Germinal center (tissue), 1 donor: ENCODE measurements around the gene PNPLA7.
"Not testable (repeated sequence)": the region's sequence is repeated elsewhere in the genome, so short reads cannot be mapped to it uniquely, and the experiment has no call there.

ENCODE experiments used
- DNase-seq: peaks from one replicate; pipeline ENCODE4 v3.0.0; 2012; ENCODE audit warnings: mixed read lengths, low spot score

PNPLA7 gene

DNA sequence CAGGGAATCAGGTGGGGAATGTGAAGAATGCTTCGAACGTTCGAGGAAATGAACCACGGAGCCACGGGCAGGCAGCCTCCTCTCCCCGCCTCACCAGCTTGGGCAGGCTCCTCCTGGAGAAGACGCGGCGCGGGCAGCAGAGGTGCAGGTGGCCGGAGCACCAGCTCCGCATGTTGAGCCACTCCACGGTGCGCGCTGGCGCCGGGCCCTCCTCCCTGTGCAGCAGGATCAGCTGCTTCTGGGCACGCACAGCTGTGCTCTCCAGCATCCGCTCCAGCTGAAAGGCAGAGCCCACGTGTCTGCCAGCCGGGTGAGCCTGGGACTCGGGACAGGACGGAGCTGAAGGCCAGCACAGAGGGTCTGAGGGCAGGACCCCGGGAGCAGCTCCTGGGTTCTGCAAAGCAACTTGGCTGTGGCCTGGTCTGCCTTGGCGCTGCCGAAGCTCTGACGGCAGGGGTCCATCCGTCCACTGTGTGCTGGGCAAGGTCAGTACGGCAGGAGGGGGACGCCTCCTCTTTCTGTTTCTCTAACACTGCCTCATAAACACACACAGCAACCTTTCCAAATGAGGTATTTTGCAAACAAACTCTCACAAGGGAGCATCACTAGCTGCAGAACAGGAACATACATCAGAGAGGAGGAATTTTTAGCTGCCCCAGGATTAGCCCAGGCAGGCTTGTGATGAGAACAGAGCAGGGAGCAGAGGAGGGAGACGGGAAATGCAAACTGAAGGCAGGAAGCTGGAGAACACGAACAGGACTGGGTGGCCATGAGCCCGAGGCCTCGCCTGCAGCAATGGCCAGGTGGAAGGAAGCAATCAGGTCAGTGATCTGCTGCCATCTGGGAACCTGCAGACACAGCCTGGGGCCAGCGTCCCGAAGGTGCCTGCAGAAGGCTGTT, 71.0 kb downstream of the PNPLA7 start:
- DNase-seq: no peak

DNA sequence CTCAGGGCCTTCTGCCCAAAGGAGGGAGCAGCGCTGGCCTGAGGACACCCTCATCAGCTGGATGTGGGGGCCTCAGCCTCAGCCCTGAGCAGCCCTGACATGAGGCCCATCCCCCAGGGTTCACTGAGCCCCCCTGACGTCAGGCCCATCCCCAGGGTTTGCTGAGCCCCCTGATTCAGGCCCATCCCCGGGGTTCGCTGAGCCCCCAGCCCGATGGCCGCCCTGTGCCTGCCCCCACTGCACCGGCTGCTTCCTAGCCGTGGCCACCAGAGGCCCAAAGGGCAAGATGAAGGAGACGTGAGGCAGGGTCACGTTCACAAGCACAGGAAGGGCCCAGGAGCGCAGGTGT, 71.6 kb downstream of the PNPLA7 start:
- DNase-seq: no peak

DNA sequence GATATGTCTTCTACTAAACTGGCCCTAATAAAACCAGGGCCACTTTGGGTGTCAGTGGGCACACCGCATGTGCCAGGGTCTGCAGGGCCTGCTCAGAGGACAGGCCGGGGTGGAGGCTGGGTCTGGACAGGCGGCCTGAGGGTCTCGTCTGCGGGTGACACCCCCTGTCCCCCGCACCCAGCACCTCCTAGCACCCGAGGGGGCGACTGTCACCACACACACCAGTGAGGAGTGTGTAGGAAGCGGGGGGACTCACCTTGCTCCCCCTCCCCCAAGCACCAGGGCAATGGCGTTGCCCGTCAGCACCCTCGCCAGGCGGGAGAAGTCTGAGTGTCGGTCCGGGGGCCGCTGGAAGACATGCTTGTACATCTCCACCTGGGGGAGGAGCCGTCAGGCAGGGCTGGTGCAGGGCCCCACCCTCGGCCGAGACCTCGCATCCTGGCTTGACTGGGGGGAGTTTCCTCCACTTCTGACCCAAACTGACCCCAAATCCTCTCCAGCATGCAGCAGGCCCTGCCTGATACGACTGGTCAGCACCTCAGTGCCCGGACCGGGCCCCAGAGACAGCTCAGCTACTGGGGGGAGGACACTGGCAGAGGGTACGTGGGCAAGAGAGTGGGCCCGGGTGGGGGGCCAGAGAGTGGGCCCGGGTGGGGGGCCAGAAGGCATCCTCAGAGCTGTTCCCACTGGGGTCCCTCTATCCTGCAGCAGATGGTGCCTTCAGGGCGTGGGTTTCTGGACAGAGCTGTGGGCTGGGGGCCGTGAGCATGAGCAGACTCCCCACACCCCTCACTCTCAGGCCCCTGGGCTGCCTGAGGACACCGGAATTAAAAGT, 72.2 kb downstream of the PNPLA7 start:
- no peak for DNase-seq

DNA sequence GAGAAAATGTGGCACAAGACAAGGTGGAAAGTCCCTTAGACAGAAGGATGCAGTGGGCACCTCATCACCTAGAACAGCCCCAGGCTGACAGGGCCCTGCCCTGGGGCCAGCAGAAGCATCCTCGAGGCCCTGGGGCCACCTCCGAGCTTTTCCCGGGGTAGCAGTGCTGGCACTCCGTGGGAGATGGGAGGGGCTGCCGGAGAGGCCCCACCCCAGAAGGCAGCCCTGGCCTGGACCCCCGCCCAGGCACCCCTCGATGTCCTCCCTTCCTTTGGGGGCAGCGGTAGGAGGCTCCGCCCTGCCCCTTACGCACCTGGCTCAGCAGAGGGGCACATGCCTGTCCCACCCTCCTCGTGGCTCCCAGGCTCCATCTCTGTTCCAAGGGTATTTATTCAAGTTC, 73.3 kb downstream of the PNPLA7 start:
- DNase-seq: no peak

DNA sequence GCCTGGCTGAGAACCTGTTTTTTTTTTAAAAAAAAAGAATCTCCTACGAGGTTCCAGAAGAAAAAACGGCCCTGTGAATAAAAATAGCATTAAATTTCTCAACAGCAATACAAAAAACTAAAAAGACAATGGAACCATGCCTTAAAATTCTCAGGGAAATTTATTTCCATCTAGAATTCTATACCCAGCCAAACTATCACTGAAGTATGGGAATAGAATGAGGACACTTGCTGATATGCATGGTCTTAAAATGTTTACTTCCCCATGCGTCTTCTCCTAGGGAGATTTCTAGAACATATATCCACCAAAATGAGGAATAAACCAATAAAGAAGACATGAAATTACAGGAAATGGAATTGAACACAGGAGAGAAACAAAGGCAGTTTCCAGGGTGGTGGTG, 74.5 kb downstream of the PNPLA7 start:
- no peak for DNase-seq

DNA sequence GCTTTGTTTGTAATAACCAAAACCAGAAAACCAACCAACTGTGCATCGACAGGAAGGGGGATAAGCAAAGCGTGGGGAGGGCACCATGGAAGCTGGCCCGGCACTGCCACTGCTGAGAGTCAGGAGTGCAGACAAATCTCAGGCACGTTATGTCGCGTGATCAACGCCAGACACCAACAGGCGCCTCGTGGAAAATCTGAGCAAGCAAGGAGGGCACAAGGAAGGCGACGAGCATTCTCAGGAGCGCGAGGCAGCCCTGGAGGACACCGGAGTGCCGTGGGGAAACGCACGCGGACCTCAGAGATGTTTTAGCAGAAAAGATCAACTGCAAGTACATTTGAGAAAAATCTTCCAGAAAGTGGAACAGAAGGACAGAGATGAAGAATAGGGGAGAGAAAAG, 75.9 kb downstream of the PNPLA7 start:
- no peak for DNase-seq

DNA sequence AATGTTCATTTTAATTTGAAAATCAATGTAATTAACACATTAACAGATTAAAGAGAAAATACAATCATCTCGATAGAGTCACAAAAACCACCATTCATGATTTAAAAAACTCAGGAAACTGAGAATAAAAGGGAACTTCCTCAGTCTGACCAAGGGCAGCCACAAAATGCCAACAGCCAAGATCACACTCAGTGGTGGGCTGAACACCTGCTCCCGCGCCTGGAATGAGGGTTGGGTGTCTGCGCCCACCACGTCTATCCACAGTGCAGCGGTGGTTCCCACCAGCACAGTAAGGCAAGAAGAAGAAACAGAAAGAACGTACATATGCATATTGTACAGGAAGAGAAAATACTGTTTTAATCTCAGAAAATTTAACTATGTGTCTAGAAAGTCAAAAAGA, 79.4 kb downstream of the PNPLA7 start:
- no peak for DNase-seq

DNA sequence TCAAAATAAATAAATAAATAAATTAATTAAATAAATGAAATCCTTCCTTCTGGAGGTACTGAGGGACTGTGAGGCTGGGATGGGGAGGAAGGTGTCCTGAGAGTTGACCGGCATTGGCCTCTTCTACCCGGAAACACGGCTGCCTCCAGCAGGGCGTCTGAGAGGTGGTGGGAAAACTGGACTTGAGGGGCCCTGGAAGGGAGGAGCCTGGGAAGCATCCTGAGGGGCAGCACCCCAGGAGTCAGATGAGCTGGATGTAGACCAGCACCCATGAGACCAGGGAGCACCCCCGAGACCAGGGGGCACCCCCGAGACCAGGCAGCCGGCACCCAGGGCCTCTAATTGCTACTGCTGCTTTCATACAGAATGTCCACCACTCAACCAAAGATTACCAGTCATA, 82.3 kb downstream of the PNPLA7 start:
- DNase-seq: no peak

DNA sequence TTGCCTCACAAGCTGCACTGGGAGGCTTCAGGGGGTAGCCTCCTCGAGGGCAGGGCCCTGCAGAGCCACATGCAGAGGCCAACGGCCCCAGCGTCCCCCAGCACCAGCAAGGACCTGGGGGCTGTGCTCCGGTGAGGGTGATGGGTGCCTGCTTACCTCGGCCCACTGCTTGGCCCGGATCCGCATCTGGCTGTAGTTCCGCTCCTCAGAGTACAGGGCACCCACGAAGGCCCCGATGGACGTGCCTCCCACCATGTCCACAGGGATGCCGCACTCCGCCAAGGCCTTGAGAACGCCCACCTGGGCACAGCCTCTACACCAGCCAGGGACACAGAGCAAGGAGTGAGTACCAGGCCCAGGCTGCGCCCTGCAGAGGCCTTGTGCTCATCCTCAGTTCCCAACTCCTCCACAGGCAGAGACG, 83.0 kb downstream of the PNPLA7 start:
- DNase-seq: no peak

DNA sequence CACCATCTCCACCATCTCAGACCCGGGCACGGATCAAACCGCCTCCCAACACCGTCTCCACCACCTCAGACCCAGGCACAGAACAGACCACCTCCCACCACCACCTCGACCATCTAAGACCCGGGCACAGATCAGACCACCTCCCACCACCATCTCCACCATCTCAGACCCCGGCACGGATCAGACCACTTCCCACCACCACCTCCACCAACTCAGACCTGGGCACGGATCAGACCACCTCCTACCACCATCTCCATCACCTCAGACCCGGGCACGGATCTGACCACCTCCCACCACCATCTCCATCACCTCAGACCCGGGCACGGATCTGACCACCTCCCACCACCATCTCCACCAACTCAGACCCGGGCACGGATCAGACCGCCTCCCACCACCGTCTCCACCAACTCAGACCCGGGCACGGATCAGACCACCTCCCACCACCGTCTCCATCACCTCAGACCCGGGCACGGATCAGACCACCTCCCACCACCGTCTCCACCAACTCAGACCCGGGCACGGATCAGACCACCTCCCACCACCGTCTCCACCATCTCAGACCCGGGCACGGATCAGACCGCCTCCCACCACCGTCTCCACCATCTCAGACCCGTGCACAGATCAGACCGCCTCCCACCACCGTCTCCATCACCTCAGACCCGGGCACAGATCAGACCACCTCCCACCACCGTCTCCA, 83.7 kb downstream of the PNPLA7 start:
- DNase-seq: not testable (repeated sequence)

DNA sequence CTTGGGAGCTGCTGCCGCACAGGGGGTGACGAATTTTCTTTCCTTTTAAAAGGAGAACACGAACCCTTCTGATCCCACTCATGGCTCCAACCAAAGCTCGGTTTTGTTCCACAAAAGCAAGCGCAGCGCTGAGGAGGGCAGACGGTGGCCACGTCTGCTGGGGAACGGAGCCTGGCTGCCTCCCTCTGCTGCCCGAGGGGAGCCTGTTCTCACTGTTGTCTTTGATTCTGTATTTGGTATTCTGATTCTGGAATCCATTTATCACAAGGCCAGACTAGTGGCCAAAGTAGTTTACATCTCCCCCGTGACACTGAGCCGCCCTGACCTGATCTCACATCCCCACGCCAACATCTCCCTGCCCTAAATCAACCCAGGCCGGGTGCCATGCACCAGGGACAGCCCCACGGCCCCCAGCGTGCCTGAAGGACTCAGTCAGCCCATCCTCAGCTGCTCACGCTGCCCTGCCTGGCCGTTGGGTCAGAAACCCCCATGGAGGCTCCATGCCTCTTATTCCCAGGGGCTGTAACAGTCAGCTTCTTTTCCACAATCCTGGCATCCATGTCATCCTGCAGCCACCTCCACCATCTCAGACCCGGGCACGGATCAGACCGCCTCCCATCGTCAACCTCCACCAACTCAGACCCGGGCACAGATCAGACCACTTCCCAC, 84.3 kb downstream of the PNPLA7 start:
- no peak for DNase-seq

DNA sequence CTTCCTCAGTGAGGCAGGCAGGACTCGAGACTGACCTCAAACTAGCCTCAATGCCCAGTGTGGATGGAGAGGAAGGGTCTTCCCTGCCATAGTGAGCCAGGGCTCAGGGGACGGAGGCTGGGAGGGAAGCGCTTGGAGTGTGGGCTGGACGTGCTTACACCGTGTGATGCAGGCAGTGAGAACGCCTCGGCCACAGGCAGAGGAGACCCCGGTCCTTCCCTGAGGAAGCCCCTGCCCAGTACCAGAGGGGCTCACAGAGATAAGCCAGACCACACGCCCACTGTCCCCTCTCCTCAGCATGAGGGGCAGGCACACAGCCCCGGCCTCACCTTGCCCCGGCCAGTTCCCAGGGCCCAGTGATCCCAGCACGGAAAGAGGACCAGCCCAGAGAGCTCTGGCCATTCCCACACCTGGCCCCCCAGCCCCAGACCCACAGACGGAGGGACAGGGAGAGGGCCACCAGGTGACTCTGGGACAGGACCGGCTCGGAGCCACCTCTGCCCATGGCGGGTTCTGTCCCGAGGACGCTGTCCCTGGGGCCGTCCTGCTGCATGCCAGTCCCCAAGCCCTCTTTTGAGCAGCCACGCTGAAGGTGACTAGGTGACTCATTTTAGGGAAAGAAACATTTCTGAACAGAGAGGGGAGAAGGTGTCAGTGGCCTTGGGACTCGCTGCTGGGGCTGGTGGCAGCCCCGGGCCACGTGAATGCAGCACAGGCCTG, 85.0 kb downstream of the PNPLA7 start:
- DNase-seq: no peak

DNA sequence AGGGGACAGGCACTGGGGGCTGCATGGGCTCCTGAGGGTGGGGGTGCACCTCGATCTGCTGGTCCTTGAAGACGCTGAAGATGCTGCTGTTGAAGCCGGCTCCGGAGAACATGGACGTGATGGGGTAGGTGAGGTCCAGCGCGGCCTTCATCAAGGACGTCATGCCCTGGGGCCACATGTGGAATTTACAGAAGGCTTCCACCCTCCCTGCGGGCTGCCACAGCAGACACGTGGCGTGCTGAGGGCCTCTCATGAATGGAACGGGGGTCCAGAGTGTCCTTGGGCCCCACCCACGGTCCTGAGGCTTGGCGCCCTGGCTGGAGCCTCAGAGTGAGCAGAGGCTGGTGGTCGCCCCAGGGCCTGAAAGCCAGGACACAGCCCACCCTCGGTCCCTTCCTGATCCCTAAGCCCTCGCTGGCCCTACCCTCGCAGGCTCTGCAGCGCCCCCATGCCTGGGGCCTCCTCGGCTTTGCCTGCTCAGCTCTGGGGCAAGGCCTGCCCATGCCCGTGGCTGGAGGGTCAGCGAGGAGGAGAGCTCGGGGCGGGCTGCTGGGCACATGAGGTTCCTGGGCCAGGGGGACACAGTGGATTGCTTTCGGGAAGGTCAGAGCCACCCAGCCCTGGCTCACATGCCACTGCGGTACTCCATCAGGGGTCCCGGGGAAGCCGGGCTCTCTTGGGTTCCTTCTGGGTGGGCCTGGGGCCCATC, 85.8 kb downstream of the PNPLA7 start:
- DNase-seq: no peak

DNA sequence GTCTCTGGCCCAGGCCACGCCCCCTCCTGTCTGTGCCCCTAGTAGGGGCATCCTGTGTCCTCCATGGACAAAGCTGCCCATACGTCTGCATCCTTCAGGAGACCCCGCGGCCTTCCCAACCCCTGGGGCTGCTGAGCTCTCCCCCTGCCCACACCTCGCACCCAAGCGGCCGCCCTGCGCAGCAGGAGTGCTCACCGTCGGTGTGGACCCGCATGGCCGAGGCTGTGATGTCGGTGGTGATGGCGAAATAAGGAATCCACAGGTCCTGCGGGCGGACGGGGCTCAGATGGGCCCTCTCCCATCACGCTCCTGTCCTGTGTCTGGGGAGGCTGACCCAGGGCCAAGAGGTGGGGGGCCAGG, 86.3 kb downstream of the PNPLA7 start:
- no peak for DNase-seq

DNA sequence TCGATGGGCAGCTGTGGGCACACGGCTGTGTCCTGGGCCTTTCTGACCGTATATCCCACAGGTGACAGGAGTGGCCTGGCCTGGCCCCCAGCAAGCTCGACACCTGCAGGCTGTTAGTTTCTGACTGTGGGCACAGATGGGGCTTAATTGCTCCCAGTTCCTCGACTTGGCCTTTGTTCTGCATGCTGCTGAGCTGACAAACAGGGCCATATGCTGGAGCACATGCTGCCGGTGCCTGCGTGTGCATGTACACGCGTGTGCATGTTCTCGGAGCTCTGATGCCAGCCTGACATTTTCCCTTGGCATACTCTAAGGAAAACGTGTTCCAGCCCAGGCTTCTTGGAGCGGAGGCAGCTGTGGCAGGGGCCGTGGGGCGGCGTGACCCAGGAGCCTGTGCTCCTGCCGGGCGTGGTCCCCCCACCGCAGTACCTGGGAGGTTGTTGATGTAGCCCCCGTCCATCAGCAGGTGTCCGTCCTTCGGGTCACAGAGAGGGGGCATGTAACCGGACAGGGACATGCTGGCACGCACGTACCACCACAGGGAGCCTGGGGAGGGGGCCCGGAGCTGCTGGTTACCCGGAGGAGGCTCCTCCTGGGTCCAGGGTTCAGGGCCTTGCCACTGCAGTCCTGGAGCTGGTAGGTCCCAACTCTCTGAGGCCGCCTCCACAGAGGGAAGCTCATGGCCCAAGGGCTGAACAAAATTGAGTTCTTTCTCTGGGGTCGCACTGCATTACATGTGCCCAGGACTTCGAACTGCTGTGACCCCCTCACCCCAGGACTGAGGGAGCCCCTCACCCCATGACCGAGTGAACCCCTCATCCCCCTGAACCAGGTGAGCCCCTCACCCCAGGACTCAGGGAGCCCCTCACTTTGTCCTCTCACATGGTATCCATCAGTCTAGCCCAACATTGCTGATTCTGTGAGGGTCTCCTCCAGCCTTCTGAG, 86.9 kb downstream of the PNPLA7 start:
- no peak for DNase-seq

DNA sequence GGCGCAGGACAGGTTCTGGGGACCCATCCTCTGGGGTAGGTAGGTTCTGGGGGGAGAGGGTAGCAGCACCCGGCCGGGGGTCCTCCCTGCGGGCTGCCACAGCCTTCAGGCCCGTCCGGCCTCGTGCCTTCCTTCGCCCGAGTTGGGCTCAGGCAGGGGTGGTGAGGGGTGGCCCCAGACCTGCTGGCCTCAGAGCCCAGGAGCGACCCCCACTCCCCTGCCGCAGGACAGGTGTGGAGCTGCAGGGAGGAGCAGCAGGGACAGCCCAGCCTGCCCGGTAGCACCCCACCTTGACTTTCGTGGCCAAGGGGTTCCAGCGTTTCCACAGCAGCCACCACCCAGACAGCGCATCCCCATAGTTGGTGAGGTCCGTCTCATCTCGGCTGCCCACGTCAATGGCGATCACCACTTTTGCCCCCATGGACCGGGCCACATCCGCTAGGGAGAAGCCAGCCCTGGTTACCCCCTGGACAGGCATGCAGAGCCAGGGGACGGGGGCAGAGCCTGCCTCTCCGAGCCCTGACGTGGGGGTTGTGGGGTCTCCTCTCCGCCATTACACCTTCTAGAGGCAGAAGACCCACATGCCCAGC, 87.7 kb downstream of the PNPLA7 start:
- DNase-seq: no peak

DNA sequence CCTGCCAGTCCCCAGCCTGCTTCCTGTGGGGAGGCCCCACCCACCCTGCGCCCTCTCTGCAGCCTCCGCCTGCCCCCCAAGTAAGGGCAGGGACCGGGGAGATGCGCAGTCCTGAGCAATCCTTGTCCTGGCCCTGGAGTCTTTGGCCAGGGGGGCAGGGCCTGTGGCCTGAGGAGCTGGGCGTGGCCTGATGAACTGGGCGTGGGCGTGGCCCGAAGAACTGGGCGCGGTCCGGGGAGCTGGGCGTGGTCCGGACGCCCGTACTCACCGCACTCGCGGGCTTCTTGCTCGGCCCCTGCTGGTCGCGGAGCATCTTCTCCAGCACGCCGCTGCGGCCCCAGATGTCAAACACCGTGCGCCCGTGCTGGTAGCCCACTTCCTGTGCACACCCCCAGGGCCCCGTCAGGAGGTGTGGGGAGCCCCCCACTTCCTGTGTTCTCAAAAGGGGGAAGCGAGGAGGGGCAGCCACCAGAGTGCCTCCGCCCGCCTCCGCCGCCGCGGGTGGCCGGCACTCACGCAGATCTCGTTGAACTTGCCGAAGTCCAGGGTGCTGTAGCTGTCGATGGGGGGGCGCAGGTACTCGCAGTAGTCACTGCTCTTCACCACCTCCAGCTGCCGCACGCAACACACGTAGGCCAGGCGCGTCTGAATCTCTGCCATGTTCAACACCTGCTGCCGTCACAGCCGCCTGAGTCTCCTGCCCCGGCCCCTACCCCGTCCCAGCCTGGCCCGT, 88.4 kb downstream of the PNPLA7 start:
- peak; percentile 87 for DNase-seq

DNA sequence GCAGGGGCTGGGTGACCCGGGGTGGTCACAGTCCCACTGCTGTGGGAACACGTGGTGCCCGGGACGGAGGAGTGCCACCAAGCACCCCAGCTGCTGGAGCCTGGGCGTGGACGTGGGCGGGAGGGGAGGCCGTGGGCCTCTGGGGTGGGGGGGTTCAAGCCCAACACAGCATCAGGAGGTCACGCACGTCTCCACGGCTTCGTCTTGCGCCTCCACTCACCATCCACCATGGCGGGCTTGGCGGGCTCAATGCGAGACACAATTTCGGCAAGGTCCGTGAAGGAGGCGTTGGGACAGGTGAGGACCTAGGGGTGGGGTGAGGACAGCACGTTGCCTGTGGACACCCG, 88.9 kb downstream of the PNPLA7 start:
- DNase-seq: no peak
